GM19238 (cell line): ENCODE measurements around the gene KIF26B.
"Not testable (repeated sequence)": the region's sequence is repeated elsewhere in the genome, so short reads cannot be mapped to it uniquely, and the experiment has no call there.

Experiments
- DNase-seq: peaks from one replicate; pipeline ENCODE4 v3.0.0; 2011; ENCODE audit warnings: low spot score; ENCODE audit not compliant: insufficient read length

The KIF26B gene

DNA sequence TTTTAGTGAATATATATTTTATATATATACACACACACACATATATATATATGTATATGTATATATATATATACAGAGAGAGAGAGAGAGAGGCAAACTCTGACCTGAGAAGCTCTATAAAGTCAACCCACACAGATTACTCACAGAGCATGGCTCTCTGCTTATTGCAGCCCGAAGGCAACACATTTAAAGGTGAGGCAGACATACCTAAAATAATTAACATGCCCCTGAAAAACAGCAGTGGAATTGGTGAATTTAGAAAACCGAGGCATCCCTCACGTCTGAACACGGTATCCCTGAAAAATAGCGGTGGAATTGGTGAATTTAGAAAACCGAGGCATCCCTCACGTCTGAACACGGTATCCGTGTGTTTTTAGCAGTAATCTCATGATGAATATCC lies 228.2 kb downstream of the KIF26B start:
- no peak for DNase-seq

DNA sequence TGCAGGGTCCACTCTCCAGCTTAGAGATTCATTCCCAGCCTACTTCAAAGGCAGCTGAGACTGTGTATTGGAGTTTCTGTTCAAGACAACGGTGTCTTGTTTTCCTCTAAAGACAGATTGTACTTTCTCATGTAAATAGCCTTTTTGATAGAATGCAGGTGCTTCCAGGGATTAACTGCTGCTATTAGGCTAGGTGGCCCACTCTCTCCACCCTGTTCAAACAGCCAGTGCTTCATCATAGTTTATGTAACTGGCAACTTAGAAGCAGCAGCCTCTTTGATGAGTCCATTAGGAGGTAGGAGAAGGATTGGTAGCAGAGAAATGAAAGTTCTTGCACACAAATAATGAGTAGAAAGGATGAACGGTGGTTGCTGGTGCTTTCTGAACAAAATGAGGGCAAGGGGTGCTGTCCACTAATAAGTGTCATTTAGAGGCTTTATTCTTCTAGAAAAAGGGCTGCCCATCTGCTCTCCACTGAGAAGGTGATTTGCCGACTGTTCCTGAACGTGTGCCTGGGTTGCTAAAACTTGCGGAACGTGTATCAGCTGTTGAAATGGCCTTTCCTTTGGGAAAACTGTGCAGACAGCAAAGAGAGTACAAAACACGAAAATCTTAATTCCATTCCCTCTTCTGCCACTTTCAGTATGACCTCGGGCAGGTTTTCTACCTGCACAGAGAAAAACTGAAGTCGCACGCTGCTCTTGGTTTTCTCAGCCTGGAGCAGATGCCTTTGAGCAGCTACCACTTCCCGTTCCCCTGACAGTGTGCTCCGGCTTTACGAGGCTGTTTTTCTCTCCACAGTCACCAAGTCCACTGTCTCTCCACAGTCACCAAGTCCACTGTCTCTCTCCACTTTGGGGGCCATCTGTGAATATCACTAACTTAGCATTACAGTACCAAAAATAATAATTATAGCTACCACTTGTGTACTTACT lies 228.9 kb downstream of the KIF26B start:
- no peak for DNase-seq

DNA sequence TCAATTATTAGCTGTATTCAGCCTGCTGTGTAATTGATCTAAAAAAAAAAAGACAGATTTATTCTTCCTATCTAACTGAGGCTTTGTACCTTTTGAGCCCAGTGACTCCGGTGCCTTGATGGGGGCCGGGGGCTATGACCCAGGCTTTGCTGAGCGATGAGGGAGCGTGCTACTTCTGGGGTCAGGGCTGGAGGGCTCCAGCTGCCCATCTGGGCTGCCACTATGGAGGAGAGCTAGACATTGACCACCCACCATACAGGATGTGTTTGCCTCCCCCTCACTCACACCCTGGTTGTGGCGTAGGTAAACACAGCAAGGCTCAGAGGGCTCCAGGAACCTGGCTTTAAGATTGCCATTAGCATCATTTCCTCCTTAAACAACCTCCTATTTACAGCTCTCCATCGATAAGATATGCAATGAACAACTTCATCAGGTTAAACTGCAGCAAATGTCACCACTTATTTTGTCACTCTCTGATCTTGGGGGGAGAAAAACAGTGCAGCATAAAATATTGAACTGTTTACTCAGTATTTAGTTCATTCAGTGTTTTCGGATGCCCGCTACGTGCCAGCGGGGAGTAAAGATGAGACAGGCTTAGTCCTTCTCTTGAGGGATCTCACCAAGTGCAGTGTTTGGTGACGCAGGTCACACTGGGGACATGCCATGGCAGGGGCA lies 231.6 kb downstream of the KIF26B start:
- no peak for DNase-seq

DNA sequence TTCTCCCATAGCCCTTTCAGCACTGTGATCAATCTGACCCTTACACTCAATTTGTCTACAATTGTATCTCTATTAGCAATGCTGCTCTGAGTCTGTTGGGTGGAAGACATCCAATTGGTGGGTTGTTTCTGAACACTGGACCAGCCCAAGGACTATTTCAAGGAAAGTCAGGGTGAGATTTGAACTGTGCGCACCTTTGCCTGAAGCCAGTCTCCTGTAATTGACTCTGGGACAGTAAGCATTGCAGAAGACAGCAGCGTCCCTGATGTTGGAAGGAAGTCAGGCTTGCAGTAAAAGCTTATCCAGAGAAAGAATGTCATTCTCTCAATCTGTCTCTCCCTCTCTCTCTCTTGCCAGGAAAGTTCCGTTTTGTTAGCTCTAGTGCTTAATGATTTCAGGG lies 233.9 kb downstream of the KIF26B start:
- no peak for DNase-seq

DNA sequence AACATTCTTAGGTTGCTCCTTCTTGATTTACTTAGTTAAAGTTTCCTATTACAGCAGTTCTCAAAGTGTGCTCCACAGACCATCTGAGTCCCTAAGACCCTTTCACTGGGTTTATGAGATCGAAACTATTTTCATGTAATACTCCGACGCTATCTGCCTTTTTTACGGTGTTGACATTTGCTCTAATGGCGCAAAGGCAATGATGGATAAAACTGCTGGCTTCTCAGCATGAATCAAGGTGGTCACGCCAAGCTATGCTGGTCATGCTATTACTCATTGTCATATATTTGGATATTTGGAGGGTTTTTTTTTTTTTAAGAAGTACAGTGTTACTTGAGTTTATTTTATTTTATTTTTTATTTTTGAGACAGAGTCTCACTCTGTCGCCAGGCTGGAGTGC lies 235.1 kb downstream of the KIF26B start:
- no peak for DNase-seq

DNA sequence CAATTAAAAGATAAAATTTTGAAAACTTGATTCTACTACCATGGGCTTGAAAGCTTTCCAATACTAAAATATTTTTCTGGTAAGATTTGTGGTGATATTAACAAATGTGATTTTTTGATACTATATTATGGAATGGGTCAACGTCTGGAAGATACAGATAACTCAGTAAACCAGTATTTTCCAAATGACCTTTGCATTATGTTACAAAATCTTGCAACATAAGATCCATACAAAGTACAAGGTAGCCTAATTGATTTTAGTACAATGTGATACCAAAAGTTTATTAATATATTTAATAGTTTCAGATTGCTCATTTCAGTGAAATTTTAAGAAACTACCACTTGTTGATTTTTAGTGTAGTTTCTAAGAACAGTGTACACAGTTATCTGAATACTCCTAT lies 236.2 kb downstream of the KIF26B start:
- DNase-seq = no peak

DNA sequence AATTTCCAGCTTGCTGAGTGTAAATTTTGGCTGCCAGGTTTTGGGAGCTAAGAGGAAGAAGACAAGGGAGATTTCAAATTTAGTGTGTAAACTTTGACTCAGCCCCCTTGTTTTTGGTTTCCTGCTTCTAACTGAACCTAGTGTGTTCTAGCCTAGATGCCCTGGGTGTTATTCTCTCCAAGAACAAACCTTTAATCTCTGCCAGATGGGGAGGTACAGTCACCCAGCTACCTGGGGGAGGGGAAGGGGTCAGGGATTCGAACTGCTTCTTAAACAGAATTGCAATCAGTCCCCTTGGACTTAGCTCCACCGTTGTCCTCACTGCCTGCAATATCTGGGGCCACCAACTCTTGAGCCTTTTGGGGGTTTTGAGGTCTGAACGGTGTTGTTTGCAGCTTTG lies 238.9 kb downstream of the KIF26B start:
- no peak for DNase-seq

DNA sequence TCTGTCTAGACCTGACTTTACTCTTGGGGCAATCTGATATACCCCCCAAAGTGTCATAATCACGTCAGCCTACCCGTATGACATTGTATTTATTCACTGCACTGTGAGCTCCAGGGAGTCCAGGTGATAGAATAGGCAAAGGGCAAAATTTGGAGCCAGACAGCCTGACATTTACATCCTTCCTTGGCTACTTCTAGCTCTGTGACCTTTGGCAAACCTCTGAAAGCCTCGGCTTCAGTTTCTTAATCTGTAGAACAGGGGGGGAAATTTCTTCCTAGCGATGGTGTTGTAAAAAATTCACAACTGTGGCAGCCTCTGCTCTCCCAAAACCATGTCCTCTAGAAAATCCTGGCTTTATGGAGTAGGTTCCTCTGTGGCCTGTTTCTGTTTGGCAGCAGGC lies 240.9 kb downstream of the KIF26B start:
- no peak for DNase-seq

DNA sequence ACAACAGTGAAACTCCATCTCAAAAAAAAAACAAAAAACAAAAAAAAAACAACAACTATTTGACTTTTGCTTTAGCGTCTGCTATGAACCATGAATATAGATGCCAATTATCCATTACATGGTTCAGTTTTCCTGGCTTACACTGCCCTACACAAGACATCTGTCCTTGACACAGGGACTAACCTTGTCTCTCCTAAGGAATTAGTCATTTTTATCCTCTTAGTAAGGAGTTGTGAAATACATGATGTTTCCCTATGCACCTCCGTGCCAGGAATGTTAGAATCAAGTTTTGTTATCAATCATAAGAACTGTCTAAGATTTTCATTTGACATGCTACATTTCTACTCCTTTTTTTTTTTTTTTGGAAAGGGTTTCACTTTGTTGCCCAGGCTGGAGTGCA lies 241.8 kb downstream of the KIF26B start:
- no peak for DNase-seq

DNA sequence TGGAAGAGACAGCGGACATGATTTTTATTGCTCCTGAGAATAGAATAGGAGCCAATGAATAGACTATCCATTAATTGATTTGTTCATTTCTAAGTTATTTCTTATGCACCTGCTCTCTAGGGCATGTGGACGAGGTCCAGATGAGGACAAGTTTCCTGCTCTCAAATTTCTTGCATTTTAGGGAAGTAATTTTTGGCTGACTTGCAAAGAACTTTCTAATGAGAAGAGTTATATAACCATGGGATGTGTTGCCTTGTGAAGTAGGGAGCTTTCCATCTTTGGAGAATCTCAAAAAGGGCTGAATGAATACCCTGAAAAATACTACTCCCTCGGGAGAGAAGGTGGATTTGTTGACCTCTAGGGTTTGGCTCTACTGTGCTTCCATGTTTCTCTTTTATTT lies 243.0 kb downstream of the KIF26B start:
- no peak for DNase-seq

DNA sequence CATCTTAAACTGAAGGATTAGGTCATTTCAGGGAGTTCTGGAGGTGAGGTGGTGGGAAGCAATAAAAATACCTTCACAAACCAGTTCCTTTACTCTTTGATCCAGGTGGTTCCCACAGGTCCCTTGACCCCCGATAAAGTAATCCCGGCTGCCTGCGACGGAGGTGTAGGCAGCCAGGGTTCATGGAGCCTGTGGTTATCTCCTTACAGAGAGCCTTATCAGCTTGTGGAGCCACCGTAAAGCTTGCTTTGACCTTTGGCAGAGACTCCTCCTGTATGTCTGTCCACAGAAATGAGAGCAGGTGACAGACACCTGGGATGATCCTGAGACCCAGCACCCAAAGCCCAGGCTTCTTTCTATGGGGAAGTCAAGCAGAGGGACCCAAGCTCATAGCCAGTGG lies 243.4 kb downstream of the KIF26B start:
- DNase-seq = no peak

DNA sequence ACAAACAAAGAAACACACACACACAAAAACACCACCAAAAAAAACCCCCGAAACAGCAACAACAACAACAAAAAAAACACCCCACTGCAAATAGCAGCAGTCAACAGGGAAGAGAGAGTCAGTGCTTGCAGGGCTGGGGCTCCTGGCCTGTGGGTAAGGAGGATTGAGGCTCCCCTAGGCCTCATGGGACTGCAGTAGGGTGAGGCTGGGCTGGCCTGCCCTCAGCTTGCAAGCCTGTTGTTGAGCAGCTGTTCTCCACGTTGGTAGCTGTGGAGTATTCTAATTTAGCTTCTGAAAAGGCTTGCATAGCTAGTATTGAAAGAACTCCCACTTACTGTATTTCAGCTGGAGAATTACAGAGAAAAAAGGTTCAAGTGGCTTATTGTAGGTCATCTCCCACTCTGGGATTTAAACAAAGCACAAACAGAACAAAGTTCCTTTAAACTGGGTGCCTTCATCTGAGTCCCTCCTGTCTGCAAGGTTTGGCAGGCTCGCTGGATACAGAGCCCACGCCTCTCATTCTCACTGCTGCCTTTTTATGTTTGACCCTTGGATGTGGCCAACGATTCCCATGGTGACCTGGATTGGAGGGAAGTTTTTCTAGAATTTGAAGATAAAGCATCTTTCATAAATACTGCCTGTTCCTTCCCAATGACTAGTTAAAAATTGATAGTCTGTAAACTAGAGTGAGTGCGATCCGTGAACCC lies 247.2 kb downstream of the KIF26B start:
- DNase-seq = no peak

DNA sequence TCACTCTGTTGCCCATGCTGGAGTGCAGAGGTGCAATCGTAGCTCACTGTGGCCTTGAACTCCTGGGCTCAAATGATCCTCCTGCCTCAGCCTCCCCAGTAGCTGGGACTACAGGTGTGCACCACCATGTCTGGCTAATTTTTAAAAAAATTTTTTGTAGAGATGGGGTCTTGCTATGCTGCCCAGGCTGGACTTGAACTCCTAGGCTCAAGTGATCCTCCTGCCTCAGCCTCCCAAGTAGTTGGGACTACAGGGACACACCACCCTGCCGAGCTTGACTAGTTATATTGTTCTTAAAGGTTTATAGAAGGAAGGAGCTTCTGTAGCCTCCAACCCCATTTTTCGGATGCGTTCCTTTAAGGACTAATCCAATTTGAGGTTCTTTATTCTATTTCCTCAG lies 248.2 kb downstream of the KIF26B start:
- DNase-seq = not testable (repeated sequence)

DNA sequence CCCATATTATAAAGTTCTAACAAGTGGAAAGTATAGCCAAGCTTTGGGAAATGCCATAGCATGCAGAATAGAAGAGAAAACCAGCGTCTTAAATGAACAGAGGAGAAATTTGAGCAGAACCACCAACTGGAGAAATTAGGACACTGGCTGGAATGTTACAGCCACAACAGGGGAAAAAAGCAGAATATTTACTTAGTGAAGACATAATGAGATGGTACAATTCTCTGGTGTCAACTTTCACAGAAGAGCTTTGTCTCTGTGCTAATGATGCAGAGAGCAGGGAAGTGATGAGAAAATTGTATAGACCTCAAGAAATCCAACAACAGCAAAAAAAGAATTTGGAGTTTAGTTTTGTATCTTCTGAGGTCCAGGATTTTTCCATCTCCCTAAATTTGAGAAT lies 249.7 kb downstream of the KIF26B start:
- DNase-seq = no peak

DNA sequence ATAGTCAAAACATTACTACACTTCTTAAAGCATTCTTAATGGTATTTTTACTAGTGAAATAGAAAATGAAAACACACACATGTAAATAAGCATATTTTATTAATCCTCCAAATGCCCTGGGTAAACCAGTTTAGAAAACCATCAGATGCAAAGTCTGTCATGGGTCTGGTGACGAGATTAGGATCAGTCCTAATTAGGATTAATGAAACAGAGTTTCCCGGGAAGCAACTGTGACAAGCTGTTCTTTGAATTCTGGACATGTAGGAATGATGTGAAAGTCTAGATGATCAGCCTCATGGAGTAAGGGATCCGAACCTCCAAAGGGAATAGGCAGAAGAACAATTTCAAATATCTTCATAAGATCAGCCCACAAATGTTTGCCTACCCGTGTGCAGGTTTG lies 250.2 kb downstream of the KIF26B start:
- no peak for DNase-seq

DNA sequence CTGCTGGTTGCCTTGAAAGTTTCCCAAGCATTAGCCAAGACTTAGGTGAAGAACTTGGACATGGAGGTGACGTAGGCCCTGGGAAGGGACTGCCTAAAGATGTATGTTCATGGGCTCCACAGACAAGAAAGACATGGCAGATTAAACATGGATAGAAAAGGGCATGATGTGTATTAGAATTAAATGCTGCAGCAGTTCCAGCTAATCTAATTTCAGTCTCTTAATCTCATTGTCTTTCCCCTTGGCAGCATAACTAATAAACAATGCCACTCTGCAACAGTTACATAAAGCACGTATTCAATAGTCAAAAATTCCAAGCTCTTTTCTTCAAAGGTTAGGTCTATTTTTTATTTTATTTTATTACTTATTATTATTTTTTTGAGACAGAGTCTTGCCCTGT lies 251.6 kb downstream of the KIF26B start:
- no peak for DNase-seq

DNA sequence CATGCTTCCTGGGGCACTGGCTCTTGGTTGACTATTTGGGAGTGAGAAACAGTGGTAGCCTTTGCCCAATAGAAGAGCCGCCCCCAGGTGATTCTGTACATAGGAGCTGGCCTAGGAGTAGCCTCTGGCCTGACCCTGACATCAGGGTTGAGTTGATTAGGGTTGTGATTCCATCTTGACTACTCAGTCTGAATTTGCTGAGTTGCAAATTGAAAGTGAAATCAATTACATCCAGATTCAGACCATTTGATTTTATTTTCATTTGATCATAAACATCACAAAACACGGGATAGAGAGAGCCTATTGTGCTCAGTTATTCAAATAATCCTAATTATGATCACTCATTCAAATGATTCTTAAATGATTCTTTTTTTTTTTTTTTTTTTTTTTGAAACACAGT lies 253.2 kb downstream of the KIF26B start:
- DNase-seq = no peak

DNA sequence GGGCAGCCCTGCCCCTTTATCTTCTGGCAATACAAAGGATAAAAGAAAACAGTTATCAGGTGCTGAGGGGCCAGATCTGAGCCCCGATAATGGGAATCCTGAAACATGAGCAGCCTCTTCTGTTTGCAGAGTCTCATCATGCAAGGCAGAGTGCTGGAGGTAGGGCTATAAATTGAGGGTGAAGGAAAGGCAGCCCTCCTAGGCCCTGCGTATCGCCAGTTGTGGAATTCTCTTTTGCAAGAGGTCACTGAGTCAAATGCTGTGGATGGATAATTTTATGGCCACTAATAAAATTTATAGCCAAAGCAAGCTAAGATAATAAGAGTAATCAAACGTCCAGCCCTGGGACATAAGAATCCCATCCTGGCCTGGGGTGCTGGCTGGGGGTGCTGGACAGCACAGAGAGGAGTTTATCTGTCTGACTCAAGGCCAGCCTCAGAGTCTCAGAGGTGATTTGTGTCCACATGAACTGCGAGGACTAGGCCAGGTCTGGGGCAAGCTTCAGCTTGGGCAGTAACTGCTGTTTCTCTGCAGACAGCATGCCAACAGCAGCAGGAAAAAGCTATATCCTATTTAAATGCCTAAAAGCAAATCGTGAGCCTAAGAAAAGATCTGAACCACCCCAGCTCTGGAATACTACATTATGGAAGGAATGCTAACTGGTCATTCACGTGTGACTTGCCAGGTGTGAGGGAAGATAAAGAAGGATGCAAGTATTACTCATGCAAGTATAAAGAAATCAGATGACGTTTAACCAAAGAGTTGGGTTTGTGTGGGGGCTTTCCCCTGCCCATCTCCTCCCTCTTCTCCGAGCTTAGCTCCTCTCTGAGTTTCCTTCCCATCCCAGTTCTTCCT lies 254.8 kb downstream of the KIF26B start:
- DNase-seq = no peak

DNA sequence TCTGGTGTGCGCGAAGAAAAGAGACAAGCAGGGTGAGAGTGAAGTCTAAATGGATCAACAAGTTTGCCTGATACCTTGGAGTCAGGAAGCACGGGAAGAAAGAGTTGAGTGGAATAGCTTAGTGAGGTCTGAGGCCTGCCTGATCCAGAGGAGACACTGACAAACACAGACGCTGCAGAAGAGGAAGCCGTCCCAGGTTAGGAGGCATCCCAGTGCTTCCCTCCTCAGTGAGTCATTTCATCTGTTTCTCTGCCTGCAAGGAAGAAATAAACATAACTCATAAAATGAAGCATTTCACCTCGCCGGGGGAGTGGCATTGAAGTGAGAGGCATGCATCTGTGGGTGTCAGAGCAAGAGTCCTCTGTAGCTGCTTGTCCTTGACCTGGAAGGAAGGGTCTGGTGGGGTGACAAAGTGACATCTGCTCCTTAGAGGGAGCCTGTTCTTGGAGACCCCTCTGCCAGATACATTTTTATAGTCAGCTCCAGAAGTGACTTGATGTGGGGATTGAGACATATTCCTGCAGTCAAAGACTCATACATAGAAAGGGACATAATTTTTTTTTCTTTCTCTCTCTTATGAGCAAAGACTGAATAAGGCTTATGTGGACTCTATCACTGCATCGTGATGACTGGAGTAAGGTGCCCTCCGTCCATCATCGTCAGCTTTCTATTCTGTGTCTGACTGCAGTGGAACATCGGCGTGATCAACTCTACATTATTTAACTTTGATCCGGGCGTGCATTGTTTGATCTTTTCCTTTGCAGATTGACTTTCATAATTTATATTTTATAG lies 256.7 kb downstream of the KIF26B start:
- no peak for DNase-seq

DNA sequence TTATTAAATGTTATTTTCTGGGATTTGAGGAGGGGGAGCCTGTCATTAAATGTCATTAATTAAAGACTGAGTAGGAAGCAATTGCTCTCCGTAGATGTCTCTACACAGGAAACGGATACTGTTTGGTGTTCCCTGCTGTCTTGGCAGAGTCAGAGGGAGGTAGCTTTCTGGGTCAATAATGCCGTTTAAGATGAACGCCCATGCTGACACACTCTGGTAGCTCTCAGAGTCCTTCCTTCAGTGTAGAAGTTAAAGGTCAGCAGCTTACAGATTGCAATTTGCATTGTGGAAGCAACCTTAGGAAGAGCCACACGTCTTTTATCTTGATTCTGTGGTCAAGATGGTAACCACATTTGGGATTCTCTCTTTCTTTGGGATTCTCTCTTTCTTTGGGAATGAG lies 257.5 kb downstream of the KIF26B start:
- no peak for DNase-seq

DNA sequence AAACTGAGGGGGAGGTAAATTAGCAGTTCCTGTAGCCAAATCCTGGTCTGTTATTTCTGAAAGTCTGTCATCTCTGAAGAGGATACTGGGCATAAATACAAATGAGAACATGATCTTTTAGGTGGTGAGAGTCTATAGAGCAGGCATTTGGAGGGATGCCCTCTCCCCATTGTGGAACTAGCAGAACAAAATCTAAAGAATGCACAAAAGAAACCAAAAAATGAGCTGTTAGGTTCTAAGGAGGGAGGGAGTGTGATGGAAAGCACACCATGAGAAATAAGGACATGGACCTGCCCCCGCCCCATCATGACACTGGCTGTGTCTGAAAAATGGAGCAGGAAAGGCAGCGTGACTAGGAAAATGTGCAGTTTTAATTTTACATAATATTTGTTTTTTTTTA lies 262.0 kb downstream of the KIF26B start:
- no peak for DNase-seq
